GM10248 (cell line): ENCODE results near the gene ALDH3B2.

Source experiments
- CTCF ChIA-PET: fragments of 300-600 bp; sonication (Branson Sonifier 250); formaldehyde crosslinking; extraction: SDS; loops from one replicate; lab custom pipeline; 2021; ENCODE audit warnings: antibody characterized with exemption; lab: Yijun Ruan, JAX
- POLR2A ChIA-PET: fragments of 350-650 bp; sonication (Branson Sonifier 250); formaldehyde crosslinking; extraction: SDS; loops from one replicate; lab custom pipeline; 2020; ENCODE audit warnings: antibody characterized with exemption; lab: Yijun Ruan, JAX
- DNase-seq: peaks from one replicate; pipeline ENCODE4 v3.0.0; 2012; ENCODE audit errors: extremely low spot score
- TF ChIP-seq, protein P1 (sequence below): IDR thresholded peaks from 2 replicates; pipeline ENCODE4 v1.5.1; 2012; ENCODE audit warnings: mild to moderate bottlenecking, low read depth; ENCODE audit errors: extremely low read depth, missing control alignments, control extremely low read depth

The ALDH3B2 gene

DNA sequence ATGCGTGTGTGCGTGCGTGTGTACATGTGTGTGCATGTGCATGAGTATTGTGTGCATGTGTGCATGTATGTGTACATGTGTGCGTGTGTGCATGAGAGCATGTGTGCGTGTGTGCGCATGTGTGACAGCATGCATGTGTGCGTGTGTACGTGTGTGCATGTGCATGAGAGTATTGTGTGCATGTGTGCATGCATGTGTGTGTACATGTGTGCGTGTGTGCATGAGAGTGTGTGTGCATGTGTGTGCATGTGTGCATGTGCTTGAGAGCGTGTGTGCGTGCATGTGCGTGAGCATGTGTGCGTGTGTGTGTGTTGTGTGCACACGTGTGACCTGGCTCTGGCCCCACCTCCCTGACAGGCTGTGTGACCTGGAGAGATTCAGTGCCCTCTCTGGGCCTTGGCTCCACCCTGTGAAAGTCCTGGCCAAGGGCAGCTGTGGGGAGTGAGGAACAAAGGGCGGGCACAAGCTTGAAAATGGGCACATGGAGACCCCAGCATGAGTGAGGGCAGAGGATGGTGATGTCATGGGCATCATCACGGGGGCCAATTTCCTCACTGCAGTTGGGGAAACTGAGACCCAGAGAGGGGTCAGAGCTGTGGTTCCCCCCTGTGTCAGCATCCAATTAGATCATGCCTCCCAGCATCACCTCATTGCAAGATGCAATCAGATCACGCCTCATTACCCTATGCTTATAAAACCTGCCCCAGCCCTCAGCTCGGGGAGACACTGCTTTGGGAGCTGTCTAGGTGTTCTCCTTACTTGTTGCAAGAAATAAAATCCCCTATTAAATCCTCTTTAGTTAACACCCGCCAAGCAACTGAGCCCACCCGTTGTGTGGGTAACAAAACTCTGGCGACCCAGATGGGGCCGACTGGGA is 24.6 kb downstream of the ALDH3B2 start:
- DNase-seq, result no peak

DNA sequence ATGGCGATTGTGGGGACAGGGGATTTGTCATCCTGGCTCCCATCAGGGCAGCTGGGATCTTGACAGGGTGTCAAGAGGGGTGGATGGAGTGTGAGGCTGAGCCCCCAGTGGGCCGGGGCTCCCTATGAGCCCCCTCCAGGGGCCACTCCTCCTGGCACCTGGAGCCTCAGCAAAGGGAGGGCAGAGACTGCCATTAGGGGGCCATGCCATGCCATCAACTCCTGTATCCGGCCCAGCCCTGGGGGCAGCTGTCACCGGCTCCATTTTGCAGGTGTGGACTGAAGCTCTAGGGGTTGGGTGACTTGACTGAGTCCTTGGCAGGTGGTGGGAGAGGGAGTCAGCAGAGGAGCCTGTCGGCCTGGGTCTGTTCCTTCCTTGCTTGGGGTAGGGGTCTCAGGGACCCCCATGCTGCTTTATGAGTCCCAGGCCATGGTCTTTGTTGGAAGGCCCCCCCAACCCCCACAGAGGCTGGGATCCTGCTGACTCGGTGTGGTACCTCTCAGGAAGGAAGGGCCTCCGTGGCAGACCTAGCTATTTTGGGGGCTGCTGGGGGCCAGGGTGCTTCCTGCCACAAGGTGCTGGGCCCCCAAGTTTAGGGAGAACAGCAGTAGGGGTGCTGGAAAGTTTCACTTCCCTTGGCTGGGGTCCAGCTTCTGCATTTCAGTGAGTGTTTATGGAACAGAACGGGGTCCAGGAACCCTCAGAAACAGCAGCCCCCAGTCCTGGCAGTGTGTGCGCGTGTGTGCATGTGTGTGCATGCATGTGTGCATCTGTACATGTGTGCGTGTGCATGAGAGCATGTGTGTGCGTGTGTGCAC is 25.4 kb downstream of the ALDH3B2 start:
- TF ChIP-seq, protein P1, sequence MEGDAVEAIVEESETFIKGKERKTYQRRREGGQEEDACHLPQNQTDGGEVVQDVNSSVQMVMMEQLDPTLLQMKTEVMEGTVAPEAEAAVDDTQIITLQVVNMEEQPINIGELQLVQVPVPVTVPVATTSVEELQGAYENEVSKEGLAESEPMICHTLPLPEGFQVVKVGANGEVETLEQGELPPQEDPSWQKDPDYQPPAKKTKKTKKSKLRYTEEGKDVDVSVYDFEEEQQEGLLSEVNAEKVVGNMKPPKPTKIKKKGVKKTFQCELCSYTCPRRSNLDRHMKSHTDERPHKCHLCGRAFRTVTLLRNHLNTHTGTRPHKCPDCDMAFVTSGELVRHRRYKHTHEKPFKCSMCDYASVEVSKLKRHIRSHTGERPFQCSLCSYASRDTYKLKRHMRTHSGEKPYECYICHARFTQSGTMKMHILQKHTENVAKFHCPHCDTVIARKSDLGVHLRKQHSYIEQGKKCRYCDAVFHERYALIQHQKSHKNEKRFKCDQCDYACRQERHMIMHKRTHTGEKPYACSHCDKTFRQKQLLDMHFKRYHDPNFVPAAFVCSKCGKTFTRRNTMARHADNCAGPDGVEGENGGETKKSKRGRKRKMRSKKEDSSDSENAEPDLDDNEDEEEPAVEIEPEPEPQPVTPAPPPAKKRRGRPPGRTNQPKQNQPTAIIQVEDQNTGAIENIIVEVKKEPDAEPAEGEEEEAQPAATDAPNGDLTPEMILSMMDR, result no peak
- ChIA-PET POLR2A (interaction anchor here (0.5 to 0.6 kb wide), 2 partner anchors 247 to 808 kb away, joined by 3 to 7 read pairs; partner anchors contain the start of gene PPP1CA), CTCF (interaction anchor here (1.5 to 10.1 kb wide), 8 partner anchors 9 to 258 kb away, joined by 3 to 142 read pairs (median 6); partner anchors contain the start of genes NUDT8, RAD9A and TBX10)
- no peak for DNase-seq

More for the DNA sequence above, 24.6 kb downstream of the ALDH3B2 start:
- ChIA-PET POLR2A (no interaction called here), CTCF (interaction anchor here (1.2 to 10.1 kb wide), 5 partner anchors 8 to 67 kb away, joined by 4 to 142 read pairs (median 13); partner anchors contain the start of genes GSTP1 and NUDT8)
- TF ChIP-seq, protein P1, result no peak

DNA sequence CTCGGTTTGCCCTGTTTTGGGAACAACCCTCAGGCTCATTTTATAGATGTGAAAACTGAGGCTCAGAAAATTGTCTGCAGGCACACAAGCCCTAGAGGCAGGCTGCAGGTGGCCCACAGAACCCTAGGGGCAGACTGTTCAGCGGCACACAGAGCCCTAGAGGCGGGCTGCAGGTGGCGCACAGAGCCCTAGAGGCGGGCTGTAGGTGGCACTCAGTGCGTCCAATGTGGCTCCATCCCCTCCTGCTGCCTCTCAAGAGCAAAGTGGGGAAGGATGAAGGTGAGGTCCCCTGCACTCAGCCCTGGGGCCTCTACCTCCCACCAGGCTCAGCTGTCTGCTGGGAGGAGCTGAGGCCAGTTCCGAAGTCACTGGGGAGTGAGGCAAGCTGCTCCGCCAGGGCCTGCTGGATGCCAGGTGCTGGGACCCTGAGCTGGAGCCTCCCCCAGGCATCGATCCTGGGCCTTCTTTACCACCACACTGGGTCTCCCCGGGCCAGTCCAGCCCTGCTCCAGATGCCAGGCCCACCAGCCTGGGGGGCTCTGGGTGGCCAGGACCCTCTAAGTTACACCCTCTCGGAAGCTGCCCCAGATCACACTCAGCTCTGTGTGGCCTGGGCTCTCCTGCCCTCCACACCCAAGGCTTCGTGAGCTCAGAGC is 26.2 kb downstream of the ALDH3B2 start:
- ChIA-PET POLR2A (interaction anchor here (0.6 kb wide), 1 partner anchor 808 kb away, joined by 7 read pairs; no protein-coding TSS in a partner anchor), CTCF (interaction anchor here (0.9 to 10.1 kb wide), 12 partner anchors 10 to 257 kb away, joined by 3 to 142 read pairs (median 5); partner anchors contain the start of genes NUDT8, RAD9A and TBX10)
- TF ChIP-seq, protein P1, result peak; percentile 51
- peak; percentile 79 for DNase-seq

DNA sequence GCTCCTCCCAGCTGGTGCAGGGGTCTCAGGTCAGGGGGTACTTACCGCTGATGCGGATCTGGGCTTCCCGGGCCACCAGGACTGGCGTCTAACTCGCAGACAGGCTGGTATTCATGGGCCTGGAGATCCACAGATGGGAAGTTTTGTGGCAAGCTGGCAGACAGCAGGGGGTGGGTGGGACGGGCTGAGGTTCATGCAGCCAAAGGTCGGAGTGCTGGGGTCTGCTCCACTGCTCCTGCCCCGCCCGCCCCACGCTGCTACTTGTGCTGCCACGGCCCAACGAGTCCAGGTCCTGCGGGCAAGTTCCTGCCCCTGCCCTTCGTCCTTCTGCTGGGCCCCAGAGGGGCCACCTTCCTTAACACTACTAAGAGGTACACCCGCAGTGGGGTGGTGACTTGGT is 27.0 kb downstream of the ALDH3B2 start:
- TF ChIP-seq, protein P1, result no peak
- no peak for DNase-seq
- CTCF ChIA-PET, result interaction anchor here (0.9 to 10.1 kb wide), 10 partner anchors 11 to 127 kb away, joined by 3 to 142 read pairs (median 6); partner anchors contain the start of genes NUDT8 and TBX10
- POLR2A ChIA-PET, result no interaction called here

DNA sequence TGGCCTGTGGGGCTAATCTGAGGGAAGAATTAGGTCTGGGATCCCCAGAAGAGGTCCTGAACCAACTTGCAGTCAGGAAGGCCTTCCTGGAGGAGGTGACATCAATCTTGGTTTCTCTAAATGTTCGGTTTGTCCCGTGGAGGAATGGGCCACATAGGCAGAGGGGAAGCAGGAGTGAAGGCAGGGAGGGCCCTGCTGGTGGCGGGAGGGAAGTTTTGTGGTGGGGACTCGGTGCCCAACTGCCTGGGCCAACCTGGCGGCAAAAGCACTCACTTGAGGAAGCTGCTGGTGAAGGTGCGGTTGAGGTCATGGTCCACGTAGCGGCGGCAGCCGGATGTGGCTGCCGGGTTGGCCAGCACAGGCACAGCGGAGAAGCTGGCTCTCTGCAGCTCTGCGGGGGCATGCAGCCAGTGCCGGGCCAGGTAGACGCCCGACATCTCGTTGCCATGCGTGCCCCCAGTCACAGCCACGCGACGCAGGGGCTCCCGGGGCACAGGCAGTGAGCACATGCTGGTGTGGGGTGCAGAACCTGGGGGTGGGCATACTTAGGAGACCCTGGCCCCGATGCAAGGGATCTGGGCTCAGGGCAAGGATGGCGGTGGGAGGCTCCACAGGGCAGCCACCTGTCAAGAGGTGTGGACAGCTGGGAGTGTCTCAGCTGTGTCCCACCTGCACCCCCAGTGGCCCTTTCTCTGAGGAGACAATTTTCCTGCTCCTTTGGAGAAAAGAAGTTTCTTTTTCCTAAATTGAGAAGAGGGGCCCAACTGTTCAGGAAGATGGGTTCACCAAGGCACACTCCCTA is 27.7 kb downstream of the ALDH3B2 start:
- TF ChIP-seq, protein P1, result no peak
- CTCF ChIA-PET, result interaction anchor here (0.9 to 10.1 kb wide), 9 partner anchors 10 to 295 kb away, joined by 3 to 142 read pairs (median 5); partner anchors contain the start of genes NUDT8 and TBX10
- no peak for DNase-seq
- POLR2A ChIA-PET, result no interaction called here
